Measurements from ENCODE around the gene CT47A7.
"Not testable (repeated sequence)": the region's sequence is repeated elsewhere in the genome, so short reads cannot be mapped to it uniquely, and the experiment has no call there.

CT47A7 gene

DNA sequence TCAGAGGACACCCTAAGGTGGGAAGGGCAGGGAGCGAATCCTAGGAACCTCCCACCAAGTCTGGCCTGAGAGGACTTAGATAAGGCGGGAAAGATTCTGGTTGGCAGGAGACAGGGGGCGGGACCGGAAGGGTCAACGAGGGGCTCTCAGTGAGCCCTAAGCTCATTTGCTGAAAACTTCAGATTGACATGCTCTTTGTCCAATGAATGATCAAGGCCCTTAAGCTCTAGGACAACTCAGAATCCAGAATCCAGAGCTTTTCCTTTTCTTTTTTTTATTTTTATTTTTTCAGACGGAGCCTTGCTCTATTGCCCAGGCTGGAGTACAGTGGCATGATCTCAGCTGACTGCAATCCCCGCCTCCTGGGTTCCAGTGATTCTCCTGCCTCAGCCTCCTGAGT is at the start of gene CT47A7:
TSS of gene CT47A7 (minus strand) at position 101 of the 400 bp plus-strand sequence. CDS start 255 bp downstream, outside the sequence.
- H3K9me3 Mint-ChIP-seq; H3K36me3 Mint-ChIP-seq (ENCODE audit: low read depth); DNase-seq (ENCODE audit: low spot score); H3K4me1 Mint-ChIP-seq (ENCODE audit: low read depth); H3K27ac Mint-ChIP-seq; H3K4me3 Mint-ChIP-seq; H3K27me3 Mint-ChIP-seq (ENCODE audit: low read depth): not testable (repeated sequence)

DNA sequence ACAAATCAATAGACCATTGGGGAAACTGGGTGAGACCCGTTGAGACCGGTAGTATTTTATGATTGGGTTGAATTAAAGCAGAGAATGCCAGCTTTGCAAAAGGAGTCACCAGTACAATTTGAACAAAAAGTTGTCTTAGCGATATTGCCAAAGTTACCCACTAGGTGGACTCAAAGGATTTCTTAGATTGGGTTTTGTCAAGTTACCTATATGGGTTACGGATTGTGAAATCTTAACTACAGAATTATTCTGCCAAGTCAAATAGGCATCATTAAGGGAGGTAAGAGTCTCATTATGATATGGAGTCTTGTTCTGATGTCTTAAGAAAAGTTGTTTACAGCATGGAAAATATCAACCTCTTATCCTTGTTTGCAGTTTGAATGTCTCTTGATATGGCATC is 44.2 kb upstream of the CT47A7 start:
- no peaks in the 10 kb centered on the region for H3K36me3 Mint-ChIP-seq (ENCODE audit: low read depth)
- peaks cover 2% of the 10 kb centered on the region for H3K4me1 Mint-ChIP-seq (ENCODE audit: low read depth)
- no peak overlapping the region for H3K27ac Mint-ChIP-seq
- H3K27me3 Mint-ChIP-seq (ENCODE audit: low read depth) = no peaks in the 10 kb centered on the region
- no peak for DNase-seq (ENCODE audit: low spot score)
- H3K4me3 Mint-ChIP-seq = no peak overlapping the region
- H3K9me3 Mint-ChIP-seq = no peaks in the 10 kb centered on the region

DNA sequence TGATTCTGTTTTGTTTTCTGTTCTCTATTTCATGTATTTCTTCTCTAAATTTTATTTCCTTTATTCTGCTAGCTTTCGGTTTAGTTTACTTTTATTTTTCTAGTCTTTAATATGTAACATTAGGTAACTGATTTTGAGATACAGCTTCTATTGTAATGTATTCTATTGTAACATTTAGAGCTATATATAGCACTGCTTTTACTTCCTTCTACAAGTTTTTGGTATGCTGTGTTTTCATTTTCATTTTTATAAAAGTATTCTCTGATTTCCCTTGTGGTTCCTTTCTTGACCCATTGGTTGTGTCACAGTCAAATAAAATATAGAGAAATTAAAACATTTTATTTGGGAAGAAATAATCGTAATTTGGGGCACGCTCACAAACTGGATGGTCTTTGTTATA is 43.0 kb upstream of the CT47A7 start:
- Mint-ChIP-seq H3K27ac (no peak overlapping the region), H3K36me3 (ENCODE audit: low read depth) (no peaks in the 10 kb centered on the region), H3K27me3 (ENCODE audit: low read depth) (no peaks in the 10 kb centered on the region), H3K4me1 (ENCODE audit: low read depth) (peaks cover 2% of the 10 kb centered on the region), H3K9me3 (no peaks in the 10 kb centered on the region), H3K4me3 (no peak overlapping the region)
- no peak for DNase-seq (ENCODE audit: low spot score)

DNA sequence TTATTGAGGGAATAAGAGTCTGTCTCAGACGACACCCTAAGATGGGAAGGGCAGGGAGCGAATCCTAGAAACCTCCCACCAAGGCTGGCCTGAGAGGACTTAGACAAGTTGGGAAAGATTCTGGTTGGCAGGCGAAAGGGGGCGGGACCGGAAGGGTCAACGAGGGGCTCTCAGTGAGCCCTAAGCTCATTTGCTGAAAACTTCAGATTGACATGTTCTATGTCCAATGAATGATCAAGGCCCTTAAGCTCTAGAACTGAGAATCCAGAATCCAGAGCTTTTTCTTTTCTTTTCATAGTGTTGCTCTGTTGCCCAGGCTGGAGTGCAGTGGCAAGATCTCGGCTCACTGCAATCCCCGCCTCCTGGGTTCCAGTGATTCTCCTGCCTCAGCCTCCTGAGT is 29.3 kb upstream of the CT47A7 start, which contains the start of gene CT47A1:
TSS of gene CT47A1 (minus strand) at position 101 of the 400 bp plus-strand sequence. CDS start 231 bp downstream, outside the sequence.
- not testable (repeated sequence) for DNase-seq (ENCODE audit: low spot score); H3K4me3 Mint-ChIP-seq; H3K27me3 Mint-ChIP-seq (ENCODE audit: low read depth); H3K4me1 Mint-ChIP-seq (ENCODE audit: low read depth); H3K27ac Mint-ChIP-seq; H3K9me3 Mint-ChIP-seq; H3K36me3 Mint-ChIP-seq (ENCODE audit: low read depth)

Data from T-helper 2 cell treated with Interferon-gamma antibody and Interleukin-4, amounts not matched to agents 5 μg/mL and 100 μg/mL, for 36 hours (primary cell).